Psoas muscle (tissue), 8 donors: ENCODE results near the gene PTPDC1. TPM values are rescaled to one million over a fixed set of nuclear protein-coding genes. Genes with fewer than 3 reads are reported as not detected.

ENCODE experiments used
- ATAC-seq, 4 donors: fragments of 200-7000 bp; cut with Tn5 transposase; one replicate each; pipeline ENCODE4 v1.9.1; 2020; ENCODE audit warnings: moderate library complexity in 3 of 4, mild to moderate bottlenecking in 2 of 4
- DNase-seq, 2 donors: peaks; one replicate each; pipeline ENCODE4 v3.0.0-alpha.2; 2020
- H3K27ac ChIP-seq: fragments of 200-600 bp; one replicate; pipeline ENCODE4 v1.8.0; 2022
- H3K27me3 ChIP-seq, 3 donors: fragments of 200-600 bp in 1 of 3; one replicate each; pipeline versions ENCODE4 v1.6.1 to v1.8.0; 2013 to 2022; ENCODE audit warnings: low read length in 2 of 3, mild to moderate bottlenecking in 2 of 3, moderate library complexity in 1 of 3; ENCODE audit not compliant: insufficient read depth in 3 of 3
- H3K36me3 ChIP-seq, 2 donors: fragments of 200-600 bp in 1 of 2; one replicate each; pipeline versions ENCODE4 v1.6.1 to v1.8.0; 2013 to 2022; ENCODE audit warnings: low read depth in 1 of 2, mild to moderate bottlenecking in 1 of 2, moderate library complexity in 1 of 2; ENCODE audit not compliant: insufficient read depth in 1 of 2
- H3K4me1 ChIP-seq: fragments of 200-600 bp; one replicate; pipeline ENCODE4 v1.8.0; 2022
- H3K4me3 ChIP-seq: fragments of 200-600 bp; one replicate; pipeline ENCODE4 v1.8.0; 2022; ENCODE audit warnings: mild to moderate bottlenecking
- H3K9me3 ChIP-seq: fragments of 200-600 bp; one replicate; pipeline ENCODE4 v1.8.0; 2022
- WGBS, 3 donors: extraction: QIAGEN DNeasy Blood & Tissue Kit; methylation state at CpG; one replicate each; pipeline versions ENCODE4 v1.1.6 to v1.1.7; 2013; 5-methylcytosine and 5-hydroxymethylcytosine counted together
- intact Hi-C, 2 donors: fragments of 100-400 bp; cut with DNase I; formaldehyde crosslinking; loops; one replicate each; pipeline versions ENCODE4 v1.11.0 to v1.14.2; 2022
- polyA plus RNA-seq, 3 donors: library from polyadenylated mRNA; stranded (reverse); fragments of 200-250 nt; gene quantifications; one replicate each; pipeline ENCODE4 v1.2.3, GENCODE V29; 2013
- total RNA-seq, 4 donors: library from RNA; stranded (reverse); fragmentation: NEBNext Ultra II Directional in 2 of 4; extraction: Animal tissue kit (Norgen Biotek cat#: 25700) in 2 of 4; gene quantifications; one replicate each; pipeline versions ENCODE4 v1.2.1 to v1.2.4, GENCODE V29; 2021 to 2023
- TF ChIP-seq, protein P1 (sequence below): fragments of 200-600 bp; IDR thresholded peaks from one replicate; pipeline ENCODE4 v1.8.0; 2022; ENCODE audit warnings: antibody characterized with exemption
- donor health status: healthy with polysubstance abuse.
- donor health status: DM: no; HTN: no; CAD: no; lungs with moderate emphysema.
- donor health status: Bipolar disorder and iron deficiency.
- donor health status: healthy.
- donor health status: DM: yes; HTN: yes; CAD: no.
- donor health status: DM: no; HTN: no; CAD: no.
- donor health status: DM: no; HTN: no; CAD: no.
- donor health status: DM: yes; HTN: yes; CAD: no.

The PTPDC1 gene
- total and polyA plus RNA-seq, 7 donors = 3.6 to 9.9 (median 7.0) TPM

DNA sequence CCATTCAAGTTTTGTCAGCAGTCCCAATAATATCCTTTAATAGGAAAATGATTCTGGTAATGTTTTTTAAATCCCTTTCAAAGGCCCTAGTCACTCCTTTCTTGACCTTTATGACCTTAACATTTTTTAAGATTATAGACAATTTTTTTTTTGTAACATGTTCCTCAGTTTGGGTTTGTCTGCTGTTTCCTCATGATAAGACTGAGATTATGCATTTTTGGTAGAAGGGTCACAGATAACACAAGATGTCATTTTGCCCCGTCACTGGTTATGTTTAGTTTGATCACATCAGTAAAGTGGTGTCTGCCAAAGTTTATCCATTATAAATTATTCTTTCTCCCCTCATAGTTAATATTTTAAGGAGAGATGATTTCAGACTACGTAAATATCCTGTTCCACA lies 16.0 kb upstream of the PTPDC1 start:
- H3K27ac ChIP-seq = no peak overlapping the region
- no peak for DNase-seq
- no peak for ATAC-seq
- intact Hi-C loops = no loop called here
- peaks cover 4% of the 10 kb centered on the region for H3K4me1 ChIP-seq
- H3K27me3 ChIP-seq = no peaks in the 10 kb centered on the region
- no peaks in the 10 kb centered on the region for H3K36me3 ChIP-seq
- H3K4me3 ChIP-seq = no peak overlapping the region
- TF ChIP-seq, protein P1, sequence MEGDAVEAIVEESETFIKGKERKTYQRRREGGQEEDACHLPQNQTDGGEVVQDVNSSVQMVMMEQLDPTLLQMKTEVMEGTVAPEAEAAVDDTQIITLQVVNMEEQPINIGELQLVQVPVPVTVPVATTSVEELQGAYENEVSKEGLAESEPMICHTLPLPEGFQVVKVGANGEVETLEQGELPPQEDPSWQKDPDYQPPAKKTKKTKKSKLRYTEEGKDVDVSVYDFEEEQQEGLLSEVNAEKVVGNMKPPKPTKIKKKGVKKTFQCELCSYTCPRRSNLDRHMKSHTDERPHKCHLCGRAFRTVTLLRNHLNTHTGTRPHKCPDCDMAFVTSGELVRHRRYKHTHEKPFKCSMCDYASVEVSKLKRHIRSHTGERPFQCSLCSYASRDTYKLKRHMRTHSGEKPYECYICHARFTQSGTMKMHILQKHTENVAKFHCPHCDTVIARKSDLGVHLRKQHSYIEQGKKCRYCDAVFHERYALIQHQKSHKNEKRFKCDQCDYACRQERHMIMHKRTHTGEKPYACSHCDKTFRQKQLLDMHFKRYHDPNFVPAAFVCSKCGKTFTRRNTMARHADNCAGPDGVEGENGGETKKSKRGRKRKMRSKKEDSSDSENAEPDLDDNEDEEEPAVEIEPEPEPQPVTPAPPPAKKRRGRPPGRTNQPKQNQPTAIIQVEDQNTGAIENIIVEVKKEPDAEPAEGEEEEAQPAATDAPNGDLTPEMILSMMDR = no peak
- WGBS, 3 donors = 91 to 100% (median 96%) methylated on average over 2 of the region's 2 CpGs
- peaks cover 5% of the 10 kb centered on the region for H3K9me3 ChIP-seq

GRCh38 chr9:94076557-94076956 lies 7.7 kb upstream of the PTPDC1 start:
- intact Hi-C loops = no loop called here
- Histone ChIP-seq H3K9me3 (no peaks in the 10 kb centered on the region), H3K4me1 (no peaks in the 10 kb centered on the region), H3K27ac (no peak overlapping the region), H3K36me3 (no peaks in the 10 kb centered on the region), H3K4me3 (no peak overlapping the region), H3K27me3 (no peaks in the 10 kb centered on the region)
- 94 to 97% (median 94%) methylated on average over 1 of the region's 1 CpG for WGBS, 3 donors
- ATAC-seq (no peak), DNase-seq (no peak)
- TF ChIP-seq, protein P1 = no peak

DNA sequence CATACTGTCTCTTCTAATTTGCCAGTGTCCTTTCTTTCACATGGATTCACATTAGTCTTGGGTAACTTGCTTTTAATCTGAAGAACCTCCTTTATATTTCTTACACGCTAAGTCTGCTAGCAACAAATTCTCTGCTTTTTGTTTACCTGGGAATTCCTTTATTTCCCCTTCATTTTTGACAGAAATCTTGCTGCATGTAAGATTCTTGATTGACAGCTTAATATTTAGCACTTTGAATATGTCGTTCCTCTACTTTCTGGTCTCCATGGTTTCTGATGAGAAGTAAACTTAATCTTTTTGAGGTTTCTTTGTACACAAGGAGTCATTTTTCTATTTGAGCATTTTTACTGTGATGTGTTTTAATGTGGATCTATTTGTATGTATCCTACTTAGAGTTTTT lies 6.2 kb upstream of the PTPDC1 start:
- Histone ChIP-seq H3K4me3 (no peak overlapping the region), H3K9me3 (no peaks in the 10 kb centered on the region), H3K27me3 (no peaks in the 10 kb centered on the region), H3K4me1 (no peaks in the 10 kb centered on the region), H3K27ac (no peak overlapping the region), H3K36me3 (no peaks in the 10 kb centered on the region)
- WGBS, 3 donors = 74 to 99% (median 99%) methylated on average over 2 of the region's 2 CpGs
- ATAC-seq (no peak), DNase-seq (no peak)
- TF ChIP-seq, protein P1 = no peak
- intact Hi-C loops = no loop called here

- no peak overlapping the region for H3K27ac ChIP-seq
- no peak overlapping the region for H3K4me3 ChIP-seq
- TF ChIP-seq, protein P1 = no peak
- no peaks in the 10 kb centered on the region for H3K4me1 ChIP-seq
- DNase-seq = no peak
- ATAC-seq = no peak
- intact Hi-C loops = no loop called here
- H3K36me3 ChIP-seq = no peaks in the 10 kb centered on the region
- WGBS, 3 donors = 53 to 77% (median 56%) methylated on average over 2 of the region's 2 CpGs
- H3K27me3 ChIP-seq = no peaks in the 10 kb centered on the region
- H3K9me3 ChIP-seq = no peaks in the 10 kb centered on the region
Measured at GRCh38 chr9:94079236-94079635, 5.0 kb upstream of the PTPDC1 start.

DNA sequence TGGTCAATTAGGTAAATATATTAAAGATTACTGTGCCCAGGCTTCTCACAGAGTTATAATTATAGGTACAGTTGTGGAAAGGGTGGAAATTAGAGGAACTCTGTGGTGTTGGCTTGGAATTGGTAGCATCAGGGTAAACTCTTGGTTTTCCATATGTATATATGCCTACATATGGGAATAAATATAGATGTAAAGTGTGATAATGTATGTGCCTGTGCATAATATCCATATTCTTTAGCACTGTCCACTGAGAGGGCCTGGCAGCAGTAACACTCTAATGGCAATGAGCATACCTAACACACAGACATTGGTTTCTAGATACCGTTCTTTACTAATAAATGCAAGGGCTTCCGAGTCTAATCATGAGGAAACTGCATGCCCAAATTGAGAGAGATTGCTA lies 4.0 kb upstream of the PTPDC1 start:
- ATAC-seq = no peak
- Histone ChIP-seq H3K27me3 (no peaks in the 10 kb centered on the region), H3K36me3 (no peaks in the 10 kb centered on the region), H3K4me1 (no peaks in the 10 kb centered on the region), H3K27ac (no peak overlapping the region), H3K9me3 (no peaks in the 10 kb centered on the region), H3K4me3 (no peak overlapping the region)
- intact Hi-C loops = no loop called here
- TF ChIP-seq, protein P1 = no peak
- DNase-seq = no peak
- 98% methylated on average over 2 of the region's 2 CpGs for WGBS, 3 donors
